Cardiac fibroblast (primary cell): ENCODE results near the gene PATJ.

ENCODE experiments used
- DNase-seq, 2 donors: peaks; one replicate each; pipeline versions ENCODE4 v3.0.0 to v3.0.0-alpha.2; 2010; ENCODE audit warnings: low read depth in 2 of 2
- H3K4me3 ChIP-seq, 2 donors: replicated peaks in 1 of 2; 1 replicate in 1 of 2; 2 replicates in 1 of 2; pipeline ENCODE4 v1.5.1; 2011; ENCODE audit warnings: low read depth in 2 of 2, low read length in 2 of 2, mild to moderate bottlenecking in 2 of 2, moderate library complexity in 1 of 2
- TF ChIP-seq, protein P1 (sequence below): IDR thresholded peaks from one replicate; pipeline ENCODE4 v1.5.1; 2011; ENCODE audit warnings: low read depth, mild to moderate bottlenecking, low read length, inconsistent platforms

The PATJ gene

DNA sequence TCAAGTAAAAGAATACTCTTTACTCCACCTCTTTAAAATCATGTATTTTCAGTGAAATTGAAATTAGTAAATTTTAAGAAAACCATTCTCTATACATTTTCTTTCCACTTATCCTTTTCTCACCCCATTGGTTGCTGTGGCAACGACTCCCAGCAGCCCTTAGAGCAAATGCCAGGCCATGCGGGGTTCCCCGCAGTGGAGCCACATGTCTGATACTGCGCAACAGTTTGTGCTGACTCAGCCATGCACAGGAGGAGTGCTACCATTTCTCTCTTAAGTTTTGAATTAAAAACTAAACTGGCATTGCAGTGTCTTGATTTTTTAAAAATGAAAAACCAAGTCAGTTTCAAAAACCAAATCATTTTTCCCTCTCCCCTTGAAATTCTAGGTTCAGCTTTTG lies 238.3 kb downstream of the PATJ start:
- DNase-seq: peak; percentile 12 to 22
- TF ChIP-seq, protein P1, sequence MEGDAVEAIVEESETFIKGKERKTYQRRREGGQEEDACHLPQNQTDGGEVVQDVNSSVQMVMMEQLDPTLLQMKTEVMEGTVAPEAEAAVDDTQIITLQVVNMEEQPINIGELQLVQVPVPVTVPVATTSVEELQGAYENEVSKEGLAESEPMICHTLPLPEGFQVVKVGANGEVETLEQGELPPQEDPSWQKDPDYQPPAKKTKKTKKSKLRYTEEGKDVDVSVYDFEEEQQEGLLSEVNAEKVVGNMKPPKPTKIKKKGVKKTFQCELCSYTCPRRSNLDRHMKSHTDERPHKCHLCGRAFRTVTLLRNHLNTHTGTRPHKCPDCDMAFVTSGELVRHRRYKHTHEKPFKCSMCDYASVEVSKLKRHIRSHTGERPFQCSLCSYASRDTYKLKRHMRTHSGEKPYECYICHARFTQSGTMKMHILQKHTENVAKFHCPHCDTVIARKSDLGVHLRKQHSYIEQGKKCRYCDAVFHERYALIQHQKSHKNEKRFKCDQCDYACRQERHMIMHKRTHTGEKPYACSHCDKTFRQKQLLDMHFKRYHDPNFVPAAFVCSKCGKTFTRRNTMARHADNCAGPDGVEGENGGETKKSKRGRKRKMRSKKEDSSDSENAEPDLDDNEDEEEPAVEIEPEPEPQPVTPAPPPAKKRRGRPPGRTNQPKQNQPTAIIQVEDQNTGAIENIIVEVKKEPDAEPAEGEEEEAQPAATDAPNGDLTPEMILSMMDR: no peak
- H3K4me3 ChIP-seq: no peak overlapping the region

DNA sequence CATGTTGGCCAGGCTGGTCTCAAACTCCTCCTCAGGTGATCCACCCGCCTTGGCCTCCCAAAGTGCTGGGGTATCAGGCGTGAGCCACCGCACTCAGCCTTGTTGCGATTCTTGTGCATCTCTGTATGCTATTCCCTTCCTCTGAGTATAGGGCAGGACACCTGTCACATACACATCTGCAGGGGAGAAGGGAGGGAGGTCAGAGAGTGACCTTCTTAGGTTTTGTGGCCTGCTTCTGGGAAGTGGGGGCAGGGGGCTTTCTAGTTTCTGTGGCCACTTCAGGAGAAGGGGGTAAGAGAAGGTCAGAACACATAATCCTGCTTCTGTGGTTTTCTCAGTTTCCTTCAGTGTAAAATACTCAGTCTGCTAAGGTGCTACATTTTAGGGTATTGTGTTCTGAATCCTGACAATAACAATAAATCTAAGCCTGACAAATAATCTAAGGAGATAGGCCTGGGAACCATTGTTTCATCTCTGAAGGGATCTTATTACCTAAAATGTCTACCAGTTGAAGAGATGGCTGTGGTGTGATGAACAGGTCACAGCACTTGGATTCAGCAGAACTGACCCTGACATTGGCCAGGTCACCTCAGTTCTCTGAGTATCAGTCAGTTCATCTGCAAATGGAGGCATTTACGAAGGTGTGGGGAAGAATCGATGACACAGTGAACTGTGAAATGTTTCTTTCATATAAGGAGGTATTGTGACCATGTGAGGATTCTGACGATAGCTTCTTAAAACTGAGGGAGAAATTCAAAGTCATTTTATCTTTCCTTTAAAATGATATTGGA lies 239.8 kb downstream of the PATJ start:
- TF ChIP-seq, protein P1: no peak
- no peak for DNase-seq
- H3K4me3 ChIP-seq: no peak overlapping the region

DNA sequence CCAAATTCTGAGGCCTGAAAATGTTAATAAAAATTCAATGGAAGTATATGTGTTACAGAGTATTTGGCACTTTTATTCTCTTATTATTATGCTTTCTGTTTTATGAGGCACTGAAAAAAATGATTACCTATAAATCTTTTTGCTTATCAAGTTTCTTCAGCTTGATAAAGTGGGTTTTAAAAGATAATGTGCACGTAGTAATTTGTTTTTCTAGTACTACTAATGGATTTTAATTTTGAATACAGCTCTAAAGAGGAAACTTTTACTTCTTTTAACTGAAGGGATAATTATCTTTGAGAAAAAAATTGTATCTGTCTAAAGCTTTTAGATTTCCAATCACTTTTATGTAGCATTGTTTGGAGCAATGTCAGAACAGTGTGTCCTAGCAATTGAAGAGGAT lies 241.0 kb downstream of the PATJ start:
- no peak for DNase-seq
- H3K4me3 ChIP-seq: no peak overlapping the region
- TF ChIP-seq, protein P1: no peak

DNA sequence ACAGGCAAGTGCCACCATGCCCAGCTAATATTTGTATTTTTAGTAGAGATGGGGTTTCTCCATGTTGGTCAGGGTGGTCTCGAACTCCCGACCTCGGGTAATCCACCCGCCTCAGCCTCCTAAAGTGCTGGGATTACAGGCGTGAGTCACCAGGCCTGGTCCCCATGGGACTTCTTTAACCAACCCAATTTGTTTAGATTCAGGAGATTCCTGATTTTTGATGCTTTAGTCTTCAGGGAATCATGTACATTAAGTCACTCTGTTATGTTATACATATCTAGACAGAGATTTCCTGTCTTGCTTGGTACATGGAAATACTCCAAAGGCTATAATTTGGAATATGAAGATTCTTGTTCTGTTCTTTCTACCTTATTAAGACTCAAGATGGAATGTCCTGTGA lies 250.0 kb downstream of the PATJ start:
- TF ChIP-seq, protein P1: no peak
- peak in 1 of 2 donors; percentile 48 for DNase-seq
- no peak overlapping the region for H3K4me3 ChIP-seq

DNA sequence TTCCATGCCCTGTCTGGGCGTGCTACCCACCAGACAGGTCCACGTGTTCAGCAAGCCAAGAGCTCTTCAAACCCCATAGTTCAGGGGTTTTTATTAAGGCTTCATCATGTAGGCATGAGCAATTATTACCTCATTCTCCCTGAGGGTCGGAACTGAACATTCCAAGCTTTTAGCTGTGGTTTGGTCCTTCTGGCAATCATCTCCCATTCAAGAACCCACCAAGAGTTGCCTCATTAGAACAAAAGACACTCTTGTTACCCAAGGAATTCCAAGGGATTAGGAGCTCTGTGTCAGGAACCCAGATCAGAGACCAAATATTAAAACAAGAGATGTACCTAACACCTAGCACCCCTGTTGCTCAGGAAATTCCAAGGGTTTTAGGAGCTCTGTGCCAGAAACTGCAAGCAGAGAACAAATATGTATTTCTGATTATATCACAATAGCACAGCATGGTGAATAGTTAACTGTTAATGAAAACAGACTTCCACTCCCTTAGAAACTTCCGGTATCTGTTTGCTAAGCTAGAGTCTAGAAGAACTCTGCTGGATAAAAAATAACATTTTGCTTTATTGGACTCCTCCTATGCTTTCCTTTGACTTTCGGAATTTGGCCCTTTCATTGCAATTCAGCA lies 251.2 kb downstream of the PATJ start:
- TF ChIP-seq, protein P1: no peak
- no peak overlapping the region for H3K4me3 ChIP-seq
- DNase-seq: peak in 1 of 2 donors; percentile 27

DNA sequence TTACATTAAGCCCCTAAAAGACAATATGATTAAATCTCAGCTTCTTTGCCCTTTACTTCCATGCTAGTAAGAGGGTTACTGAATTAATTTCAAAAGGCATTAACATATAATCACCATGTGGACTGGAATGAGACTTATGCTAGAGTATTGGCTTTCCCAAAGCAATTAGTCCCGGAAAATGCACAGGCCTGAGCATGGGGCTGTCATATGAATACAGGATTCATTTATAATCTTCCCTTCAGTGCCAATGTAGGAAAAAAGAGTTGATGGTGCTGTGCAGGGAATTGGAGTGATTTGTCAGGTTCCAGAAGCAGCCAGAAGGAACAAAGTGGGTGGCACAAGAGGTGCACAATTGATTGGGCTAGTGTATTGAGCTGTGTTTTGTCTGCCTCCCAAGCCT lies 253.4 kb downstream of the PATJ start:
- TF ChIP-seq, protein P1: no peak
- no peak for DNase-seq
- no peak overlapping the region for H3K4me3 ChIP-seq
